Measurements from ENCODE around the gene HES6.

The HES6 gene

GRCh38 chr2:238228700-238229099, 11.1 kb downstream of the HES6 start:
- no peak overlapping the region for H3K9ac ChIP-seq (ENCODE audit: low read length)
- no peak overlapping the region for H3K4me3 ChIP-seq (ENCODE audit: low read depth, low read length)
- H3K4me1 ChIP-seq (ENCODE audit: control insufficient read depth, insufficient read depth, low read length) = 0 out of 2 replicates have a peak, but pooled peaks cover 6% of the 10 kb centered on the region
- peaks cover 44% of the 10 kb centered on the region for H3K27me3 ChIP-seq (ENCODE audit: control insufficient read depth, insufficient read depth, low read length)
- no peaks in the 10 kb centered on the region for H3K9me3 ChIP-seq (ENCODE audit: control insufficient read depth, insufficient read depth, low read depth, low read length)
- H3K27ac ChIP-seq (ENCODE audit: low read depth, low read length) = no peak overlapping the region
- H3K36me3 ChIP-seq (ENCODE audit: control insufficient read depth, insufficient read depth, low read length) = no peaks in the 10 kb centered on the region

GRCh38 chr2:238227587-238228032, 12.2 kb downstream of the HES6 start:
- H3K4me3 ChIP-seq (ENCODE audit: low read depth, low read length) = no peak overlapping the region
- peaks cover 44% of the 10 kb centered on the region for H3K27me3 ChIP-seq (ENCODE audit: control insufficient read depth, insufficient read depth, low read length)
- no peaks in the 10 kb centered on the region for H3K36me3 ChIP-seq (ENCODE audit: control insufficient read depth, insufficient read depth, low read length)
- no peaks in the 10 kb centered on the region for H3K9me3 ChIP-seq (ENCODE audit: control insufficient read depth, insufficient read depth, low read depth, low read length)
- H3K4me1 ChIP-seq (ENCODE audit: control insufficient read depth, insufficient read depth, low read length) = 0 out of 2 replicates have a peak, but pooled peaks cover 6% of the 10 kb centered on the region
- H3K27ac ChIP-seq (ENCODE audit: low read depth, low read length) = no peak overlapping the region
- no peak overlapping the region for H3K9ac ChIP-seq (ENCODE audit: low read length)

- no peaks in the 10 kb centered on the region for H3K36me3 ChIP-seq (ENCODE audit: control insufficient read depth, insufficient read depth, low read length)
- H3K9ac ChIP-seq (ENCODE audit: low read length) = no peak overlapping the region
- no peak overlapping the region for H3K27ac ChIP-seq (ENCODE audit: low read depth, low read length)
- H3K4me3 ChIP-seq (ENCODE audit: low read depth, low read length) = no peak overlapping the region
- H3K27me3 ChIP-seq (ENCODE audit: control insufficient read depth, insufficient read depth, low read length) = peaks cover 37% of the 10 kb centered on the region
- H3K9me3 ChIP-seq (ENCODE audit: control insufficient read depth, insufficient read depth, low read depth, low read length) = no peaks in the 10 kb centered on the region
- H3K4me1 ChIP-seq (ENCODE audit: control insufficient read depth, insufficient read depth, low read length) = 0 out of 2 replicates have a peak, but pooled peaks cover 6% of the 10 kb centered on the region
These were observed 12.9 kb downstream of the HES6 start for GRCh38 chr2:238226698-238227586.

GRCh38 chr2:238225911-238226697, 13.7 kb downstream of the HES6 start:
- Histone ChIP-seq H3K4me1 (ENCODE audit: control insufficient read depth, insufficient read depth, low read length) (0 out of 2 replicates have a peak, but pooled peaks cover 6% of the 10 kb centered on the region), H3K36me3 (ENCODE audit: control insufficient read depth, insufficient read depth, low read length) (no peaks in the 10 kb centered on the region), H3K9ac (ENCODE audit: low read length) (no peak overlapping the region), H3K4me3 (ENCODE audit: low read depth, low read length) (no peak overlapping the region), H3K27ac (ENCODE audit: low read depth, low read length) (no peak overlapping the region), H3K27me3 (ENCODE audit: control insufficient read depth, insufficient read depth, low read length) (peaks cover 30% of the 10 kb centered on the region), H3K9me3 (ENCODE audit: control insufficient read depth, insufficient read depth, low read depth, low read length) (no peaks in the 10 kb centered on the region)

- Histone ChIP-seq H3K4me3 (ENCODE audit: low read depth, low read length) (no peak overlapping the region), H3K4me1 (ENCODE audit: control insufficient read depth, insufficient read depth, low read length) (0 out of 2 replicates have a peak, but pooled peaks cover 4% of the 10 kb centered on the region), H3K27ac (ENCODE audit: low read depth, low read length) (no peak overlapping the region), H3K9me3 (ENCODE audit: control insufficient read depth, insufficient read depth, low read depth, low read length) (peaks cover 6% of the 10 kb centered on the region; the same call in 1 of the 2 replicates), H3K9ac (ENCODE audit: low read length) (no peak overlapping the region), H3K27me3 (ENCODE audit: control insufficient read depth, insufficient read depth, low read length) (peaks cover 20% of the 10 kb centered on the region), H3K36me3 (ENCODE audit: control insufficient read depth, insufficient read depth, low read length) (no peaks in the 10 kb centered on the region)
These were observed 14.7 kb downstream of the HES6 start for GRCh38 chr2:238225121-238225520.

GRCh38 chr2:238224356-238225035, 15.3 kb downstream of the HES6 start:
- peaks cover 6% of the 10 kb centered on the region; the same call in 1 of the 2 replicates for H3K9me3 ChIP-seq (ENCODE audit: control insufficient read depth, insufficient read depth, low read depth, low read length)
- H3K4me3 ChIP-seq (ENCODE audit: low read depth, low read length) = no peak overlapping the region
- H3K4me1 ChIP-seq (ENCODE audit: control insufficient read depth, insufficient read depth, low read length) = 0 out of 2 replicates have a peak, but pooled peaks cover 4% of the 10 kb centered on the region
- H3K9ac ChIP-seq (ENCODE audit: low read length) = no peak overlapping the region
- H3K36me3 ChIP-seq (ENCODE audit: control insufficient read depth, insufficient read depth, low read length) = no peaks in the 10 kb centered on the region
- no peak overlapping the region for H3K27ac ChIP-seq (ENCODE audit: low read depth, low read length)
- peaks cover 14% of the 10 kb centered on the region for H3K27me3 ChIP-seq (ENCODE audit: control insufficient read depth, insufficient read depth, low read length)

- Histone ChIP-seq H3K27ac (ENCODE audit: low read depth, low read length) (no peak overlapping the region), H3K4me3 (ENCODE audit: low read depth, low read length) (no peak overlapping the region), H3K27me3 (ENCODE audit: control insufficient read depth, insufficient read depth, low read length) (no peaks in the 10 kb centered on the region), H3K9me3 (ENCODE audit: control insufficient read depth, insufficient read depth, low read depth, low read length) (peaks cover 6% of the 10 kb centered on the region; the same call in 1 of the 2 replicates), H3K4me1 (ENCODE audit: control insufficient read depth, insufficient read depth, low read length) (no peaks in the 10 kb centered on the region), H3K36me3 (ENCODE audit: control insufficient read depth, insufficient read depth, low read length) (no peaks in the 10 kb centered on the region), H3K9ac (ENCODE audit: low read length) (no peak overlapping the region)
These were observed 18.8 kb downstream of the HES6 start for GRCh38 chr2:238220892-238221521.

- peaks cover 6% of the 10 kb centered on the region; the same call in 1 of the 2 replicates for H3K9me3 ChIP-seq (ENCODE audit: control insufficient read depth, insufficient read depth, low read depth, low read length)
- no peak overlapping the region for H3K4me3 ChIP-seq (ENCODE audit: low read depth, low read length)
- no peaks in the 10 kb centered on the region for H3K4me1 ChIP-seq (ENCODE audit: control insufficient read depth, insufficient read depth, low read length)
- no peak overlapping the region for H3K27ac ChIP-seq (ENCODE audit: low read depth, low read length)
- no peak overlapping the region for H3K9ac ChIP-seq (ENCODE audit: low read length)
- H3K27me3 ChIP-seq (ENCODE audit: control insufficient read depth, insufficient read depth, low read length) = no peaks in the 10 kb centered on the region
- H3K36me3 ChIP-seq (ENCODE audit: control insufficient read depth, insufficient read depth, low read length) = no peaks in the 10 kb centered on the region
These were observed 19.5 kb downstream of the HES6 start for GRCh38 chr2:238220274-238220891.

GRCh38 chr2:238216651-238217184, 23.1 kb downstream of the HES6 start:
- H3K9me3 ChIP-seq (ENCODE audit: control insufficient read depth, insufficient read depth, low read depth, low read length) = peaks cover 6% of the 10 kb centered on the region; the same call in 1 of the 2 replicates
- H3K27ac ChIP-seq (ENCODE audit: low read depth, low read length) = no peak overlapping the region

More at GRCh38 chr2:238216651-238217184, 23.1 kb downstream of the HES6 start:
- no peak overlapping the region for H3K9ac ChIP-seq (ENCODE audit: low read length)
- no peaks in the 10 kb centered on the region for H3K36me3 ChIP-seq (ENCODE audit: control insufficient read depth, insufficient read depth, low read length)
- H3K27me3 ChIP-seq (ENCODE audit: control insufficient read depth, insufficient read depth, low read length) = peaks cover 4% of the 10 kb centered on the region; the same call in 1 of the 2 replicates
- H3K4me1 ChIP-seq (ENCODE audit: control insufficient read depth, insufficient read depth, low read length) = no peaks in the 10 kb centered on the region
- H3K4me3 ChIP-seq (ENCODE audit: low read depth, low read length) = no peak overlapping the region

Data from HUES6 (cell line).